MCF 10A (cell line): ENCODE results near the gene CDK17. TPM values are rescaled to one million over a fixed set of nuclear protein-coding genes. Genes with fewer than 3 reads are reported as not detected.
A peak's percentile ranks its signal among the peaks of the same experiment; 100 is the strongest.

Experiments
- BruUV-seq: library from RNA; stranded (reverse); fragments of 400-500 nt; replicated peaks from 2 replicates; lab custom pipeline; 2021; lab: Mats Ljungman, UMichigan
- CTCF ChIA-PET: fragments of 300-600 bp; sonication (Branson Sonifier 250); formaldehyde crosslinking; extraction: SDS; loops from one replicate; lab custom pipeline; 2021; ENCODE audit warnings: antibody characterized with exemption, inconsistent platforms; lab: Yijun Ruan, JAX
- POLR2A ChIA-PET: fragments of 300-600, 350-650 bp; sonication (Branson Sonifier 250); formaldehyde crosslinking; extraction: SDS; loops from one replicate; lab custom pipeline; 2020; ENCODE audit warnings: antibody characterized with exemption, inconsistent platforms; lab: Yijun Ruan, JAX
- DNase-seq: peaks from one replicate; pipeline ENCODE4 v3.0.0-alpha.2; 2018; ENCODE audit not compliant: unreplicated experiment
- H3K27ac Mint-ChIP-seq: one replicate; pipeline ENCODE4 v1.8.0; 2022; ENCODE audit warnings: mild to moderate bottlenecking, low read depth, mixed read lengths; ENCODE audit not compliant: unreplicated experiment
- H3K27me3 Mint-ChIP-seq: one replicate; pipeline ENCODE4 v1.8.0; 2022; ENCODE audit warnings: mixed read lengths; ENCODE audit not compliant: insufficient read depth, unreplicated experiment
- H3K36me3 Mint-ChIP-seq: one replicate; pipeline ENCODE4 v1.8.0; 2022; ENCODE audit warnings: mild to moderate bottlenecking, moderate library complexity, mixed read lengths; ENCODE audit not compliant: insufficient read depth, unreplicated experiment
- H3K4me1 Mint-ChIP-seq: one replicate; pipeline ENCODE4 v1.8.0; 2022; ENCODE audit warnings: mixed read lengths; ENCODE audit not compliant: insufficient read depth, unreplicated experiment
- H3K4me3 Mint-ChIP-seq: one replicate; pipeline ENCODE4 v1.8.0; 2022; ENCODE audit warnings: mild to moderate bottlenecking, moderate library complexity, mixed read lengths; ENCODE audit not compliant: unreplicated experiment
- H3K9me3 Mint-ChIP-seq: one replicate; pipeline ENCODE4 v1.8.0; 2022; ENCODE audit warnings: mixed read lengths; ENCODE audit not compliant: unreplicated experiment
- CTCF ChIP-seq: fragments of 200-600 bp; IDR thresholded peaks from one replicate; pipeline ENCODE4 v1.8.0; 2022; ENCODE audit warnings: antibody characterized with exemption, mild to moderate bottlenecking; ENCODE audit not compliant: unreplicated experiment
- intact Hi-C: fragments of 100-400 bp; cut with micrococcal nuclease; formaldehyde crosslinking; loops from 2 replicates; pipeline ENCODE4 v1.14.1; 2022
- total RNA-seq: library from RNA; stranded (reverse); gene quantifications from 2 replicates; pipeline ENCODE4 v1.2.3, GENCODE V29; 2022

Gene CDK17
- total RNA-seq, 1 experiment from 2014 or later = 49.8 TPM

- H3K4me3 Mint-ChIP-seq = no peak overlapping the region
- H3K27me3 Mint-ChIP-seq = no peaks in the 10 kb centered on the region
- H3K36me3 Mint-ChIP-seq = peaks cover 64% of the 10 kb centered on the region
- no peaks in the 10 kb centered on the region for H3K9me3 Mint-ChIP-seq
- CTCF ChIA-PET = interaction anchor here (0.6 to 1.1 kb wide), 4 partner anchors 42 to 151 kb away, joined by 3 to 4 read pairs (median 4); no protein-coding TSS in a partner anchor
- BruUV-seq = no TSS peak
- peaks cover 17% of the 10 kb centered on the region for H3K4me1 Mint-ChIP-seq
- no peak overlapping the region for H3K27ac Mint-ChIP-seq
- no peak for DNase-seq
- POLR2A ChIA-PET = interaction anchor here (0.6 to 2.1 kb wide), 6 partner anchors 20 to 142 kb away, joined by 3 to 8 read pairs (median 4); no protein-coding TSS in a partner anchor
- intact Hi-C loops = no loop called here
- no peak for TF ChIP-seq CTCF
Observed at GRCh38 chr12:96256672-96257361, 143.4 kb downstream of the CDK17 start.

DNA sequence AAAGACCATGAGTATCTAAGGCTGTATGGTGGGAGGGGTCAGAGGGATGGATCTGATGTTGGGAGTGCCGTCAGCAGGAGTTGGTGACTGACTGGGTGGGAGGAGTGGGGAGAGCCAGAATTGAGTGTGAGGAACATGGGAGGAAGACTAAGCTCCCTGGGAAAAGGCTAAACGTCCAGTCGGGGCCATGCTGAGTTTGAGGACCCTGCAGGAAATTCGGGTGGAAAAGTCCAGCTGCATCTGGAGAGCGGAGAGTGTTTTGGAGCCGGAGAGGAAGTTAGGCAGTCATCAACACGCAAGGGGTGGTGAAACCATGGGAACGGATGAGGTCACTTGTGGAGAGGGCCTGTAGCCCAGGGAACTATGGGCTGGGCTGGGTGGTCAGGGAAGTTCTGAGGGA lies 145.2 kb downstream of the CDK17 start:
- H3K4me1 Mint-ChIP-seq = peaks cover 12% of the 10 kb centered on the region
- H3K9me3 Mint-ChIP-seq = no peaks in the 10 kb centered on the region
- no peak overlapping the region for H3K4me3 Mint-ChIP-seq
- ChIA-PET CTCF (interaction anchor here (0.5 to 1.4 kb wide), 4 partner anchors 81 to 262 kb away, joined by 3 read pairs; no protein-coding TSS in a partner anchor), POLR2A (interaction anchor here (1.2 to 2.1 kb wide), 3 partner anchors 16 to 146 kb away, joined by 3 to 7 read pairs (median 6); no protein-coding TSS in a partner anchor)
- no peak overlapping the region for H3K27ac Mint-ChIP-seq
- intact Hi-C loops = no loop called here
- no peaks in the 10 kb centered on the region for H3K27me3 Mint-ChIP-seq
- BruUV-seq = no TSS peak
- TF ChIP-seq CTCF = no peak
- H3K36me3 Mint-ChIP-seq = peaks cover 55% of the 10 kb centered on the region
- no peak for DNase-seq

- Mint-ChIP-seq H3K4me3 (no peak overlapping the region), H3K36me3 (peaks cover 82% of the 10 kb centered on the region), H3K27me3 (no peaks in the 10 kb centered on the region), H3K9me3 (no peaks in the 10 kb centered on the region), H3K4me1 (peaks cover 31% of the 10 kb centered on the region), H3K27ac (peak overlapping the region; percentile 93)
- ChIA-PET CTCF (interaction anchor here (1.4 kb wide), 1 partner anchor 11 kb away, joined by 5 read pairs; no protein-coding TSS in a partner anchor), POLR2A (interaction anchor here (0.6 to 1.4 kb wide), 3 partner anchors 16 to 177 kb away, joined by 3 to 4 read pairs (median 3); no protein-coding TSS in a partner anchor)
- no peak for DNase-seq
- TF ChIP-seq CTCF = no peak
- no TSS peak for BruUV-seq
- intact Hi-C loops = no loop called here
Observed at GRCh38 chr12:96250119-96250685, 150.0 kb downstream of the CDK17 start.
